Activated T-cell treated with anti-CD3 and anti-CD28 coated beads for 48 hours (primary cell): ENCODE measurements around the gene DHRS7C.

Source experiments
- DNase-seq: peaks from one replicate; pipeline ENCODE4 v3.0.0-alpha.2; 2020; ENCODE audit warnings: low read depth

Gene DHRS7C

GRCh38 chr17:9766970-9767369, 24.4 kb downstream of the DHRS7C start:
- DNase-seq: no peak

GRCh38 chr17:9765322-9765721, 26.1 kb downstream of the DHRS7C start:
- DNase-seq: no peak

DNA sequence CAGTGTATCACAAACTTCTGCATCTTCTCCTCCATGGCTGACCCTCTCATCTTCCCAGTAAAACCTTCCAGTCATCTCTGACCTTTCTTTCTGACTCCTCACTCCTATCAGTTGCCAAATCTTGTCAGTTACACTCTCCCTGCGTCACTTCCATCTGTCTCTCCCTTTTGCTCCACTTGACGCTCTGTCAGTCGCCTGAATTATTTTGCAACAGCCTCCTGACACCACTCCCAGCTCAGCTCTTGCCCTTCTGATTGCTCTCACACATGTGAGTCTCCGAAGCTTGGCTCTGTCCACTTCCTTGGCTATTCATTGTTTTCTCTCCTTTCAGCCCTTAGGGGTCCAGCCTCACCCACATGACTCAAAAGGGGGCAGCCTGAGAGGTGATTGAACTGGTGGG, 27.7 kb downstream of the DHRS7C start:
- no peak for DNase-seq

DNA sequence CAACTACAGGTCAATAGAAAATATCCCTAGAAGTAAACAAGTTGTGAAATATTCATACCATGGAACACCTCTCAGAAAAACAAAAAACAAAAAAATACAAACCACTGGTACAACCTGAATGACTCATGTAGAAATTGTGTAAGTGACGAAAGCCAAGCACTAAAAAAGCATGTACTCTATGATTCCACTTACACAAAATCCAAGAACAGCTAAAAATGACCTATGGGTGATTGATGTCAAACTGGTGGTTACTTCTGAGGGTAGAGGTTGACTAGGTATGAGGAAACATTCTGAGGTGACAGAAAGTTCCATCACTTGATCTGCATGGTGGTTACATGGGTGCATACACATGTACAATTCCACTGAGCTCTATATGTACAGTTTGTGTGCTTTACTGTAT, 31.1 kb downstream of the DHRS7C start:
- no peak for DNase-seq

- DNase-seq: no peak
Measured at GRCh38 chr17:9755083-9755482, 36.3 kb downstream of the DHRS7C start.

GRCh38 chr17:9750524-9750923, 40.9 kb downstream of the DHRS7C start:
- DNase-seq: no peak

DNA sequence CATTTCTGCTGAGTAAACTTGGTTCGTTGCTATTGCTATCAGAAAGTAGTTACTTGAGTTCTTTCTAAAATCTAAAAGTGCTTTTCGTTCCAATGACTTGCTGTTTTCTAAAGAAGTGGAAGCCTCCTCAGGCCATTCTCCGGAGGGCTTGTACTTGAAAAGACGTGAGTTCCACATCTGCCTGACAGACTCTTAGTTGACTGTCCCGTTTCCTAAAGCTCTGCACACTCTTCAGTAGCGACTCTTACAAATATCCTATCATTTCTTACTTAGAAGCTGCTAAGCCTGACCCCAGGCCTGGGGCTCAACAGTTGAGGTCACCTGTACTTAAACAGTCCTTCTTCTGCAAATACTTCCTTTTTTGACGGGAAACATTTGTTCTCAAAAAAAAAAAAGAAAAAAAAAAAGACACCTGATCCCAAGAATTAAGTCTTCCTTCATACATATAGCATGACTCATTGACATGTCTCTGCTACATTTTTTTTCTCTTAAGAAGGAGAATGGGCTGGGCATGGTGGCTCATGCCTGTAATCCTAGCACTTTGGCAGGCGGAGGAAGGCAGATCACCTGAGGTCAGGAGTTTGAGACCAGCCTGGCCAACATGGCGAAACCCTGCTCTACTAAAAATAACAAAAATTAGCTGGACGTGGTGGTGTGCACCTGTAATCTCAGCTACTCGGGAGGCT, 61.5 kb downstream of the DHRS7C start:
- no peak for DNase-seq

DNA sequence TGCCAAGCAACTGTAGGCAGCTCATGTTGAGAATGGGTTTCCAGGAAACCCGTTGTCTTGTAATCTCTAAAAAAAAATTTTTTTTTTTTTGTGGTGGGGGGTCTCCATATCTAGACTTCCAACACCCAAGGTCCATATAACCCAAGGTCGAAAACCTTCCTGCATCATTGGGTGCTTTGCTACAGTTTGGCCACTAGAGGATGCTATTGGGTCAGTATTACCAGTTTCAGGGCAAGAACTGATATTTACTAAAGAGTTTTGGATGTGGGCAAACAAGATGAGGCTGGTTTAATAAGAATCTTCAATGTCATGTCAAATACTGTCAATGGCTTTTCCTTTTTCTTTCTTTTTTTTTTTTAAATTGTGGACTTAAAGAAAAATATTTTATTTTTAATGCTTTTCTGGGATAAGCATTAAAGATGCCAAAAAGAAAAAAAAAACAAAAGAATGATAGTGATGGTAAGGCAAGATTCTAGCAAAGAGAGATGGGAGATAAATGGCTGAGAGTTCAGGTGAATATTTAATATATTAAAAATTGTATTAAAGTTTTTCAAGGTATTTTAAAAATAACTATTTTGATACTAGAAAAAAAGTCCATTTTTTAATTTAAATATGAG, 62.2 kb downstream of the DHRS7C start:
- no peak for DNase-seq

- no peak for DNase-seq
Measured at GRCh38 chr17:9728564-9728963, 62.8 kb downstream of the DHRS7C start.

DNA sequence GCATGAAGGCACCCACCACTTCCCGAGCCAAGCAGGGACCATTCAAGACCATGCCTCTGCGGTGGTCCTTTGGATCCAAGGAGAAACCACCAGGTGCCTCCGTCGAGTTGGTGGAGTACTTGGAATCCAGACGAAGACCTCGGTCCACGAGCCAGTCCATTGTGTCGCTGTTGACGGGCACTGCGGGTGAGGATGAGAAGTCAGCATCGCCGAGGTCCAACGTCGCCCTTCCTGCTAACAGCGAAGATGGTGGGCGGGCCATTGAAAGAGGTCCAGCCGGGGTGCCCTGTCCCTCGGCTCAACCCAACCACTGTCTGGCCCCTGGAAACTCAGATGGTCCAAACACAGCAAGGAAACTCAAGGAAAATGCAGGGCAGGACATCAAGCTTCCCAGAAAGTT, 63.4 kb downstream of the DHRS7C start:
- no peak for DNase-seq

DNA sequence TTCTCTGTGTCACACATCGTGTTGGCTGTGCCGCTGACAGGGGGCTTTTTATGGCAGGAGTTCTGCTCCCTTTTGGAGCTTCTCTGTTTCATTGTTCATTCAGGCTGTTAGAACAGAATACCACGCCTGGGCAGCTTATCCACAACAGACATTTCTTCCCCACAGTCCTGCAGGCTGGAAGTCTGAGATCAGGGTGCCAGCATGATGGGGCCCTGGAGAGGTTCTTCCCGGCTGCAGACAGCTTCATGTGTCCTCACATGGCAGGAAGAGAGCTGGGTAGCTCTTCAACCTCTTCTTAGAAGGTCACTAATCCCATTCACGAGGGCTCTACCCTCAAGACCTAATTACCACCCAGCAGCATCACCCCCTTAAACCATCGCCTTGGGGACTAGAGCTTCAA, 65.1 kb downstream of the DHRS7C start:
- DNase-seq: no peak

DNA sequence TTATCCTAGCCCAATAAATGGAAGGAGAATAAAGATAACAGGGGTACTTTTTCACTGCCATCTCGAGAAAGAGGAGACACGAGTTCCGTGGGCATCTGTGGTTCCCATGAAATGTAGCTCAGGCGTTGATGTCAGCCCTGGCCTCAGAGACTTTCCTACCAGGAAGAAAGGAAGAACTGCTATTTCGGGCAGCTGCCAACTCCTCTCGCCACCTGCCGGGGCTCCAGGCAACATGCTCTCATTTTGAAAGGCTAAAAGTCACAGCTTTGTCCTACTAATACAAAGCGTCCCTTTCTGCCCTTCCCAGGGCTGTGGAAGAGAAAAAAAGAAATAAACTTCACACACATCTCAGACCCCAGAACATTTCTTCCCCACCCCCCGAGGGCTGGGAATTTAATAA, 65.8 kb downstream of the DHRS7C start:
- no peak for DNase-seq
